ENCODE results near the gene GSK3B. TPM values are rescaled to one million over a fixed set of nuclear protein-coding genes. Genes with fewer than 3 reads are reported as not detected.

Gene GSK3B
- total RNA-seq, 4 donors from 2014 or later = 34.6 to 65.2 (median 42.6) TPM

GRCh38 chr3:119967353-119968006 lies 126.8 kb downstream of the GSK3B start:
- Histone ChIP-seq H3K9me3 (no peaks in the 10 kb centered on the region), H3K4me1 (no peaks in the 10 kb centered on the region), H3K4me3 (no peak overlapping the region), H3K27me3 (no peaks in the 10 kb centered on the region), H3K36me3 (no peaks in the 10 kb centered on the region), H3K27ac (no peak overlapping the region)
- TF ChIP-seq CTCF (IDR thresholded peaks at IDR 0.05) (no peak), POLR2A (IDR thresholded peaks at IDR 0.05) (no peak)
- no peak for DNase-seq

- Histone ChIP-seq H3K36me3 (no peaks in the 10 kb centered on the region), H3K4me1 (no peaks in the 10 kb centered on the region), H3K4me3 (no peak overlapping the region), H3K9me3 (no peaks in the 10 kb centered on the region), H3K27me3 (no peaks in the 10 kb centered on the region), H3K27ac (no peak overlapping the region)
- no peak for DNase-seq
- TF ChIP-seq CTCF (IDR thresholded peaks at IDR 0.05) (no peak), POLR2A (IDR thresholded peaks at IDR 0.05) (no peak)
Observed at GRCh38 chr3:119965692-119966091, 128.6 kb downstream of the GSK3B start.

- no peaks in the 10 kb centered on the region for H3K27me3 ChIP-seq
- no peaks in the 10 kb centered on the region for H3K4me1 ChIP-seq
- DNase-seq = no peak
- TF ChIP-seq POLR2A (IDR thresholded peaks at IDR 0.05) (no peak), CTCF (IDR thresholded peaks at IDR 0.05) (no peak)
- H3K36me3 ChIP-seq = no peaks in the 10 kb centered on the region
- no peak overlapping the region for H3K4me3 ChIP-seq
- H3K27ac ChIP-seq = no peak overlapping the region
- H3K9me3 ChIP-seq = no peaks in the 10 kb centered on the region
Observed at GRCh38 chr3:119964294-119964693, 130.0 kb downstream of the GSK3B start.

GRCh38 chr3:119955972-119956371 lies 138.3 kb downstream of the GSK3B start:
- no peak for TF ChIP-seq POLR2A (IDR thresholded peaks at IDR 0.05)
- TF ChIP-seq CTCF (IDR thresholded peaks at IDR 0.05) = no peak
- no peaks in the 10 kb centered on the region for H3K27me3 ChIP-seq
- H3K36me3 ChIP-seq = no peaks in the 10 kb centered on the region
- DNase-seq = no peak
- no peaks in the 10 kb centered on the region for H3K4me1 ChIP-seq
- no peak overlapping the region for H3K4me3 ChIP-seq
- no peak overlapping the region for H3K27ac ChIP-seq
- H3K9me3 ChIP-seq = no peaks in the 10 kb centered on the region

GRCh38 chr3:119950666-119951325 lies 143.5 kb downstream of the GSK3B start:
- H3K4me3 ChIP-seq = no peak overlapping the region
- TF ChIP-seq POLR2A (IDR thresholded peaks at IDR 0.05) (no peak), CTCF (IDR thresholded peaks at IDR 0.05) (no peak)
- H3K36me3 ChIP-seq = no peaks in the 10 kb centered on the region
- H3K4me1 ChIP-seq = no peaks in the 10 kb centered on the region
- no peaks in the 10 kb centered on the region for H3K27me3 ChIP-seq
- H3K27ac ChIP-seq = no peak overlapping the region
- H3K9me3 ChIP-seq = no peaks in the 10 kb centered on the region
- no peak for DNase-seq
